Immature natural killer cell (primary cell): ENCODE results near the gene UGGT2. TPM values are rescaled to one million over a fixed set of nuclear protein-coding genes. Genes with fewer than 3 reads are reported as not detected.

Source experiments
- DNase-seq, 3 donors: peaks; one replicate each; pipeline ENCODE4 v3.0.0; 2022; ENCODE audit warnings: mixed read lengths in 1 of 3
- H3K27ac Mint-ChIP-seq, 6 donors: one replicate each; pipeline ENCODE4 v1.8.0; 2020; ENCODE audit warnings: mixed read lengths in 6 of 6, mild to moderate bottlenecking in 5 of 6, inconsistent platforms in 4 of 6, moderate library complexity in 3 of 6
- H3K27me3 Mint-ChIP-seq, 3 donors: one replicate each; pipeline ENCODE4 v1.8.0; 2020 to 2021; ENCODE audit warnings: low read depth in 3 of 3, mild to moderate bottlenecking in 3 of 3, mixed read lengths in 3 of 3, moderate library complexity in 3 of 3, inconsistent platforms in 1 of 3
- H3K36me3 Mint-ChIP-seq, 3 donors: one replicate each; pipeline ENCODE4 v1.8.0; 2020; ENCODE audit warnings: mixed read lengths in 3 of 3, inconsistent platforms in 2 of 3, mild to moderate bottlenecking in 2 of 3
- H3K4me1 Mint-ChIP-seq, 2 donors: one replicate each; pipeline ENCODE4 v1.8.0; 2020; ENCODE audit warnings: inconsistent platforms in 2 of 2, mild to moderate bottlenecking in 2 of 2, mixed read lengths in 2 of 2, moderate library complexity in 1 of 2
- H3K4me3 Mint-ChIP-seq, 5 donors: one replicate each; pipeline ENCODE4 v1.8.0; 2020; ENCODE audit warnings: mild to moderate bottlenecking in 5 of 5, mixed read lengths in 5 of 5, inconsistent platforms in 3 of 5, moderate library complexity in 3 of 5
- H3K9me3 Mint-ChIP-seq, 6 donors: one replicate each; pipeline ENCODE4 v1.8.0; 2020; ENCODE audit warnings: mild to moderate bottlenecking in 6 of 6, mixed read lengths in 6 of 6, inconsistent platforms in 4 of 6, moderate library complexity in 3 of 6
- polyA plus RNA-seq, 3 donors: library from polyadenylated mRNA; unstranded; fragments of 300-500 nt; fragmentation: Illumina TruSeq; gene quantifications; one replicate each; pipeline ENCODE4 v1.2.3, GENCODE V29; 2021

The UGGT2 gene
- polyA plus RNA-seq, 3 donors from 2014 or later, result 0.86 TPM; not detected in 2

GRCh38 chr13:96034662-96035061, 18.5 kb downstream of the UGGT2 start:
- H3K4me1 Mint-ChIP-seq, result no peaks in the 10 kb centered on the region
- no peak overlapping the region for H3K4me3 Mint-ChIP-seq
- DNase-seq, result no peak
- H3K27ac Mint-ChIP-seq, result no peak overlapping the region
- peaks cover 0 to 10% (median 6%) of the 10 kb centered on the region in 6 donors for H3K9me3 Mint-ChIP-seq
- peaks cover 0 to 1% (median 0%) of the 10 kb centered on the region in 3 donors for H3K27me3 Mint-ChIP-seq
- H3K36me3 Mint-ChIP-seq, result no peaks in the 10 kb centered on the region

DNA sequence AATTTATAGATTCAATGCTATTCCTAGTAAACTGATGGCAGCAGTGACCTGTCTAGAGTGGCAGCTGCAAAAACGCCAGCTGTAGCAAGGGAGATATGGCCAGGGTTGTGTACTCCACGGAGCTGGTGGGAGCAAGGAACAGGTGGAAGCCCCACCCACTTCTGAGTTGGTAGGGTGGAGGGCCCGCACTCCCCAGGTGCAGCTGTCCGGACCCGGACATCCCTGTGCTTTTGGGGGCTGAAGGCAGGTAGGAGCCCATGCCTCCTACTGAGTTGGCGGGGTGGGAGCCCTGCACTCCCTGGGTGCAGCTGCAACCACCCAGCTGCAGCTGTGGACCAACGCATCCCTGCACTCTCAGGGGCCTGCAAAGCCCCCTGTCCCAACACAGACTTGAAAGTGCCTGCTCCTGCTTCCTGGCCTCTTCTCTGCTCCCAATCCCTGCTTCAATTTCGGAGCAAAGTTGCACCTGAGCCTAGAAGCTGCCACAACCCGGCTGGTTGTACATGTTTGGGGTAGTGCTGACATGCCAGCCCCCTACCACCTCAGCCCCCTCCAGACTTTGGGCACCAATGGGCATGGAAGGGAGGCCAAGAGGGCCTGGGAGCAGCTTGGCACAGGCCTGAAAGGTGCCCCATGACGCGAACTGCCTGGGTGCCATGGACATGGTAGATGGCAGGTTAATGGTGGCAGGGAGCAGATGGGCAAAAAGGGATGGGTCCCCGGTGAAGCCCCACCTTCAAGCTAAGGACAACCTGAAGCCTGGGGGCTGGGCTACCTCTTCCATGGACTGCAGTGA, 19.8 kb downstream of the UGGT2 start:
- no peak overlapping the region for H3K27ac Mint-ChIP-seq
- DNase-seq, result no peak
- no peaks in the 10 kb centered on the region for H3K36me3 Mint-ChIP-seq
- no peaks in the 10 kb centered on the region for H3K4me1 Mint-ChIP-seq
- H3K27me3 Mint-ChIP-seq, result no peaks in the 10 kb centered on the region
- no peak overlapping the region for H3K4me3 Mint-ChIP-seq
- H3K9me3 Mint-ChIP-seq, result peaks cover 0 to 10% (median 5%) of the 10 kb centered on the region in 6 donors

DNA sequence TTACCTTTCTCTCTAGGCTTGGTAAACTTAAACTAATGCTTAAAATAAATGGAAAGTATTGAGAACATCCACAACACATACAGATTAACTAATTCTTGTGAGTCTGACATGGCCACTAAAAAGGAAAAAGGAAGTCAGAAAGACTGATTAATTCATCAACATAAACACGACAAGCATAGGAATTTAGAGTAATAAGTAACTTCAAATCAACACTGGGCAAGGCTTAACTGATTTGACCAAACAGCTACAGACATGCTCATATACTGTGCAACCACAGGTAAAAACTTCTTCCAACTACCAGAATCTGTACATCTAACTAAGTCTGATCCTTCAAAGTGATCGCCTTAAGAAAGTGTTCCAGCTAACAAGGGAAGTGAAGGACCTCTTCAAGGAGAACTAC, 20.5 kb downstream of the UGGT2 start:
- no peak overlapping the region for H3K4me3 Mint-ChIP-seq

GRCh38 chr13:96029002-96029401, 24.2 kb downstream of the UGGT2 start:
- H3K4me3 Mint-ChIP-seq, result no peak overlapping the region
- H3K27ac Mint-ChIP-seq, result no peak overlapping the region
- no peaks in the 10 kb centered on the region for H3K36me3 Mint-ChIP-seq
- no peaks in the 10 kb centered on the region for H3K4me1 Mint-ChIP-seq
- no peaks in the 10 kb centered on the region for H3K27me3 Mint-ChIP-seq
- DNase-seq, result no peak
- peaks cover 0 to 7% (median 0%) of the 10 kb centered on the region in 6 donors for H3K9me3 Mint-ChIP-seq

More for the DNA sequence above, 20.5 kb downstream of the UGGT2 start:
- no peaks in the 10 kb centered on the region for H3K27me3 Mint-ChIP-seq
- H3K9me3 Mint-ChIP-seq, result peaks cover 0 to 10% (median 5%) of the 10 kb centered on the region in 6 donors
- H3K36me3 Mint-ChIP-seq, result no peaks in the 10 kb centered on the region
- no peak for DNase-seq
- H3K4me1 Mint-ChIP-seq, result no peaks in the 10 kb centered on the region
- H3K27ac Mint-ChIP-seq, result no peak overlapping the region

DNA sequence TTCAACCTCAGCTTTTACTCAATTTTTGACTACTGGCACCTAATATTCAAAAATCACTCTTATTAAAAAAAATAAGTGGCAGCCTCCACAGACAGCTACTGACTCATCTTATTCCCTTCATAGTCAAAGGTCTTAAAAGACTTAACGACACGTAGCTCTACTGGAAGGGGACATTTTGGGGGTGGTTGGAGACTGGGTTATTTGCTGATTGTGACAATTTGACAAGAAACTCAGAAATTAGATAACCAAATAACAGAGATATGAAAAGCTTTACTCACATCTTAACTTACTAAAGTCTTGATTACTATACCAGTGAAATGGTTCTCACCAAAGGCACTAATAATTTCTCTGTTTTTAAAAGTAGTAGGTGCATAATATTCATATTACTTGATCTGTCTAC, 25.7 kb downstream of the UGGT2 start:
- Mint-ChIP-seq H3K27ac (no peak overlapping the region), H3K9me3 (peaks cover 0 to under 1% (median 0%) of the 10 kb centered on the region in 6 donors), H3K4me3 (no peak overlapping the region), H3K4me1 (no peaks in the 10 kb centered on the region), H3K27me3 (no peaks in the 10 kb centered on the region), H3K36me3 (no peaks in the 10 kb centered on the region)
- no peak for DNase-seq

GRCh38 chr13:96025283-96025682, 27.9 kb downstream of the UGGT2 start:
- Mint-ChIP-seq H3K27me3 (no peaks in the 10 kb centered on the region), H3K9me3 (no peaks in the 10 kb centered on the region), H3K4me3 (no peak overlapping the region), H3K4me1 (no peaks in the 10 kb centered on the region), H3K27ac (no peak overlapping the region), H3K36me3 (no peaks in the 10 kb centered on the region)
- DNase-seq, result no peak

DNA sequence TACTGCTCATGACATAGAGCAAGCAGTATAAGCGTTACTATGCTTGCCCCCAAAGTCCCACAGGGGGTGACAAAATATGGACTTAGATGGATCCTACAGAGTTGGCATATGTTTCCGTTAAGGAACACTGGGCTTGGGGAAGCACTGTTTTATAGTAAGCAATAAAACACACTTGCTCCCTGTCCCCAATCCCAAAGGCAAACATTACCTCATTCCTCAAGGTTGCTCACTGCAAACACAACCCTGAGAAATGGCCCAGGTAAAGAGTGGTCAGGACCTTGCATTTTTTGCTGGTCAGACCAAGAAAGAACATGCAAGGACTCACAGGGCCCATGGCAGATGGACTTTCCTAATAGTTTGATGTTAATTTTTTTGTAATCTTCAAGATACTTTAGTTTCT, 32.3 kb downstream of the UGGT2 start:
- H3K4me1 Mint-ChIP-seq, result no peaks in the 10 kb centered on the region
- H3K4me3 Mint-ChIP-seq, result no peak overlapping the region
- no peaks in the 10 kb centered on the region for H3K27me3 Mint-ChIP-seq
- H3K36me3 Mint-ChIP-seq, result no peaks in the 10 kb centered on the region
- H3K9me3 Mint-ChIP-seq, result peaks cover 0 to 4% (median 1%) of the 10 kb centered on the region in 6 donors
- DNase-seq, result no peak
- H3K27ac Mint-ChIP-seq, result no peak overlapping the region

DNA sequence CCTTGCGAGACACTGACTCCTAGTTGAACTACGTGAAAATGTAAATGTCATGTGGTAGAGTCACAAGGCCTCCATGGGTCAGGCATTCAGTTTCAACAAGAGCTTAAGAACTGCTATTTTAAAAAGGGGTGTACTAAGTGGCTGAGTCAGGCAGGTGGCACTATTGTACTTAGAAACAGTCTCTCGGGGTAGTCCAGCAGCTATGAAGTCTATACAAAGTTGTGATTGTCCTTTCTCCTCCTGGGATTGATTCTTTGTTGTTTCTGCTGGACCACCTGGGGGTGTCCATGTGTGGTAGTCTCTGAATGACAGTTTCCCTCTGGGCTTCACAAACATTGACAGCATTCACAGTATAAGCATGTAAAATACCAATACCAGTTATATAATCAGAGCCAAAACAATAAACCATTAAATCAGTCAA, 33.0 kb downstream of the UGGT2 start:
- DNase-seq, result no peak
- peaks cover 0 to 10% (median 4%) of the 10 kb centered on the region in 6 donors for H3K9me3 Mint-ChIP-seq
- no peak overlapping the region for H3K4me3 Mint-ChIP-seq
- no peaks in the 10 kb centered on the region for H3K4me1 Mint-ChIP-seq
- no peaks in the 10 kb centered on the region for H3K27me3 Mint-ChIP-seq
- no peak overlapping the region for H3K27ac Mint-ChIP-seq
- no peaks in the 10 kb centered on the region for H3K36me3 Mint-ChIP-seq

- H3K36me3 Mint-ChIP-seq, result no peaks in the 10 kb centered on the region
Measured at GRCh38 chr13:96018135-96018534, 35.1 kb downstream of the UGGT2 start.

GRCh38 chr13:96011291-96011872, 41.8 kb downstream of the UGGT2 start:
- no peaks in the 10 kb centered on the region for H3K36me3 Mint-ChIP-seq
- no peak overlapping the region for H3K27ac Mint-ChIP-seq
- H3K4me3 Mint-ChIP-seq, result no peak overlapping the region
- no peaks in the 10 kb centered on the region for H3K27me3 Mint-ChIP-seq
- peaks cover 0 to 19% (median 8%) of the 10 kb centered on the region in 6 donors for H3K9me3 Mint-ChIP-seq
- no peak for DNase-seq
- H3K4me1 Mint-ChIP-seq, result no peaks in the 10 kb centered on the region

More at GRCh38 chr13:96018135-96018534, 35.1 kb downstream of the UGGT2 start:
- H3K9me3 Mint-ChIP-seq, result peaks cover 0 to 11% (median 4%) of the 10 kb centered on the region in 6 donors
- no peak overlapping the region for H3K4me3 Mint-ChIP-seq
- no peak for DNase-seq
- H3K27ac Mint-ChIP-seq, result no peak overlapping the region
- H3K27me3 Mint-ChIP-seq, result no peaks in the 10 kb centered on the region
- H3K4me1 Mint-ChIP-seq, result no peaks in the 10 kb centered on the region

GRCh38 chr13:96003304-96003703, 49.9 kb downstream of the UGGT2 start:
- no peak overlapping the region for H3K4me3 Mint-ChIP-seq
- peaks cover 0 to 16% (median 11%) of the 10 kb centered on the region in 6 donors for H3K9me3 Mint-ChIP-seq
- no peaks in the 10 kb centered on the region for H3K27me3 Mint-ChIP-seq
- no peaks in the 10 kb centered on the region for H3K4me1 Mint-ChIP-seq
- no peaks in the 10 kb centered on the region for H3K36me3 Mint-ChIP-seq
- no peak for DNase-seq
- no peak overlapping the region for H3K27ac Mint-ChIP-seq

DNA sequence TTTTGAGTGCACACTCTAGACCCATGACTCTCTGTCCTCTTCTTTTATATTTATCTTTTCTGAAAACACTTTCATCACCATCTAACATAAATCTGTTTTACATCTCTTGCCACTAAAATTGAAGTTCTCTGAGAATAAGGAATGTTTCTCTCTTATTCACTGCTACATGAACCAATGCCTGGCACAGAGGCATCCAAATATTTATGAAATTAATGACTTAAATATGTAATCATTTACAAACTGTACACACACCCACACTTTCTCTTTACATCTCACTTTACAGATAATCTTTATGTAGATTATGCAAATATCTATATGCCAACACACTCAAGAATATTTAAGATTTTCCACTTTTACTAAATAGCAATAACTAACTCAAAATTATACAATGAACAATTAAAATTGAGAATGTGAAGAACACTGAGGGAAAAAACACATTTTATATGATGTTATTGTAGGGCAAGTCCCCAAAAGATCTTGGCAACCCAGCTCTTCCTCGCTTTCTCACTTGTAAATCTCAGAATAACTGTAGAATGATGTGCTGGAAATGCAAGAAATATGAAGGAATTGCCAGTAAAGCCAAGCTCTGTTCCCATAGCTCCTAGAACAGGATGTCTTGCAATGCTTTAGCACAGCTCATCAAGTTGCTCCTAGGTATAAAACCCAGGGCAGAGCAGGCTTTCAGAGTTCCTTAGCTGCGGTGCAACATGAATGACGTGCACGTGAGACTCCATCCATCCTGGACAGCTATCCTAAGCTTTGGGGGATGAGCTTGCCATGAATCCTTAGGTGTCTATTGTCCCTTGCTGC, 50.7 kb downstream of the UGGT2 start:
- Mint-ChIP-seq H3K4me1 (no peaks in the 10 kb centered on the region), H3K27ac (no peak overlapping the region), H3K27me3 (peaks cover 0 to under 1% (median 0%) of the 10 kb centered on the region in 3 donors), H3K4me3 (no peak overlapping the region), H3K36me3 (no peaks in the 10 kb centered on the region), H3K9me3 (peaks cover 0 to 16% (median 11%) of the 10 kb centered on the region in 6 donors)
- no peak for DNase-seq

DNA sequence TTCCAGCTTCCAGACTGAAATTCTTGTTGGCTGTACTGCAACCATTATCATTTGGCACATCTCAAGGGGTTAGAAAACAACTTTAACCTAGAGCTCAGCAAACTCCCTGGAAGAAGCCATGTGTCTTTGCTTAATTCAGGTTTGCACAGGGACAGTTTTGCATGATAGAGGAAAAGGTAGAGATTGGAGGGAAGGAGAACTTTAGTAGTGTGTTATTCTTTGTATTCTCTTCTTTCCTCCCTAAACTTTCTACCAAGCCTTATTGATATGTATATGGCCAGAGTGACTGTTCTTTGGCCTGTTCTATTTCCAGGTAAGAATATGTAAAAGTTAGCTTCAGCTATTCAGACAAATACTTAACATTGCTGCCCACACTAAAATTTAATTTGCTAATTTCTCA, 53.1 kb downstream of the UGGT2 start:
- H3K36me3 Mint-ChIP-seq, result no peaks in the 10 kb centered on the region
- no peak overlapping the region for H3K4me3 Mint-ChIP-seq
- H3K27ac Mint-ChIP-seq, result no peak overlapping the region
- H3K27me3 Mint-ChIP-seq, result peaks cover 0 to 2% (median 0%) of the 10 kb centered on the region in 3 donors
- H3K9me3 Mint-ChIP-seq, result peaks cover 0 to 10% (median 3%) of the 10 kb centered on the region in 6 donors
- no peak for DNase-seq
- no peaks in the 10 kb centered on the region for H3K4me1 Mint-ChIP-seq

DNA sequence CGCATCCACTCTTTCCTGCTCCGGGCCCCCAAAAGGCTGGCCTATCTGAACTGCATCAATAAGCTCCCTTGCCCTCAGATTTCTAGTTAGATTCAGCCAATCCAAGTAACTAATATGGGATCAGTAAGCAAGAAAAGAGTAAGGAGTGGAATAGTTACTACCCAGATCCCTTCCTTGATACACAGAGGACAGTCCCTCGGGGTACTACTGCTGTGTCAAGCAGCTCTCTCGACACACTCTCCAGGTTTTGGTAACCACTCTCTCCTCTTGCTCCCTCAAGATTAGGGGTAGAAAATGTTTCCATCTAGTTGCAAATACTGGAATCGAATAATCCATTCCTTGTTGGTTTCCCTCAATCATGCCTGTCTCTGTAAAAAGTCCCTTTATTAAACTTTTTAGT, 65.4 kb downstream of the UGGT2 start:
- H3K27me3 Mint-ChIP-seq, result no peaks in the 10 kb centered on the region
- peaks cover 0 to 3% (median under 1%) of the 10 kb centered on the region in 6 donors for H3K9me3 Mint-ChIP-seq
- H3K36me3 Mint-ChIP-seq, result no peaks in the 10 kb centered on the region
- no peak overlapping the region for H3K4me3 Mint-ChIP-seq
- DNase-seq, result no peak
- no peaks in the 10 kb centered on the region for H3K4me1 Mint-ChIP-seq
- H3K27ac Mint-ChIP-seq, result no peak overlapping the region
